HG03342 (cell line): ENCODE data around the gene SORCS2.

Experiments
- ATAC-seq: cut with Tn5 transposase; IDR thresholded peaks from one replicate; pipeline ENCODE4 v1.9.1; 2021; ENCODE audit warnings: mild to moderate bottlenecking, moderate library complexity; ENCODE audit not compliant: unreplicated experiment

The SORCS2 gene

DNA sequence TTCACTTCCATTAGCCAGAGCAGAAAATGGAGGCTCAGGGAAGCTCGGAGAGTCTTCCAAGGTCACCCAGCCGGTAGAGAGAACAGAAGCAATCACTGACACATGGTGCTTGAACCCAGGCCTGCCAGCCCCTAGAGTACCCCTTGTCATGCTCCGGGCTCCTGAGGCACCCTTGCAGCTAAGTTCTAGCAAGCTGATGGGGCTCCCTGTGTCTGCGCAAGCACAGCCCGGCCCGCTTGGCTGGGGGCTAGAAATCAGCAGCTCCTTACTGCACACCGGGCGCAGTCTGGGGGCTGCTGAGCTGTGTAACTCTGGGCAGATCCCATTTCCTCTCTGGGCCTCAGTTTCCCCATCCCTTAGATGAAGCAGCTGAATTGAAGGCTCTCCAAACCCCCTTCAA lies 344.5 kb downstream of the SORCS2 start:
- no peak for ATAC-seq

DNA sequence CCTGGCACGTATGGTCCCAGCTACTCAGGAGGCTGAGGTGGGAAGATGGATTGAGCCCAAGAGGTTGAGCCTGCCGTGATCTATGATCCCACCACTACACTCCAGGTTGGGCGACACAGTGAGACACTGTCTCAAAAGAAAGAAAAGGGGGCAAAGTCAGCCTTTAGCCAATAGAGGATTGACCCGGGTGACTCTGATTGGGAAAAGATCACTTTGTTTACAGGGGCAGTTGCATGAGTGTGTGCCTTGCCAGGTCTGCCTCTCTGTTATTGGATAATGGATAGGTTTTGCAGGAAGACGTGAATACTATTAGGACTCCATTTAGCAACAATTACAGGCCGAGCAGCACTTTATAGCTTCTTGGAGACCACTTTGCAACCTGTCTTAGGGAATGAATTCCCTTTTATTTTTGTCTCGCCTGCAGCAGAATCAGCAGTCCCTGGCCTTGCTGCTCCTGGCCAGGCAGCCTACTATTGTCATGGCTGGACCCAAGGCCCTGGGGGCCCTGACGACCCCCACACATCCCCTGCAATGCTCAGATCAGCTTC lies 345.6 kb downstream of the SORCS2 start:
- no peak for ATAC-seq

DNA sequence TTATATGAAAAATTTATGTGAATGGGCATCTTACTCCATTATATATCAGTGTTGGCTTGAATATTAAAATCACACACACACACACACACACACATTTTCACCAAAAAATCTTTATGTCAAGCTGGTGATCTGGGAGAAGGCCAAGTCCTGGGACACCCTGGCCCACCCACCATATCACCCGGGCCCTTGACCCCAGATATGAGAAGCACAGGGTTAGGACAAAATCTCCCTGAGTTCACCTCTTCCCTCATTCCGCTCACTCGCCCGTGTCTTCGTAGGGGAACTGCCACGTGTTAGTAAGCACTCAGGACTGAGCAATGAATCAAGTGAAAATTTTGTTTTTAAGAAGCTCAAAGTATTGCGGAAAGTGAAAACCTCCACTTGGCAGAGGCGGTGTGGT lies 346.2 kb downstream of the SORCS2 start:
- no peak for ATAC-seq

DNA sequence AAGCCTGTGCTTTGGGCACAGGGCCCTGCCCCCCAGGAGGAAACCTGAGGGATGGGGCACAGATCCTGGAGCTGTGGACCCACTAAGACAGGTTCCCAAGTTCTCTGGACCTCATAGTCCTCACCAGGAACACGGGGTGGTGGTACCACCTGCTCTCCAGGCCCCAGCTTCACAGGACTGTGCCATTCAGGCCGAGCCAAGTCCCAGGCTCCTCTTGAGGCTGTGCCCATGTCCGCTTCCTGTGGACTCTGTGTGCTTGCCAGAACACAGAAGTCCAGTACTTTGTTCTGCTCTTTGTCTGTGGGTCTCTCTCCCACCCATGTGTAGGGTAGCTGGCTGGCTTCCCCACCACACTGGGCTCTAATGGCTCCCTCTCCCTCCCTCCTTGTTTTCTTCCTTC lies 346.8 kb downstream of the SORCS2 start:
- ATAC-seq = no peak

DNA sequence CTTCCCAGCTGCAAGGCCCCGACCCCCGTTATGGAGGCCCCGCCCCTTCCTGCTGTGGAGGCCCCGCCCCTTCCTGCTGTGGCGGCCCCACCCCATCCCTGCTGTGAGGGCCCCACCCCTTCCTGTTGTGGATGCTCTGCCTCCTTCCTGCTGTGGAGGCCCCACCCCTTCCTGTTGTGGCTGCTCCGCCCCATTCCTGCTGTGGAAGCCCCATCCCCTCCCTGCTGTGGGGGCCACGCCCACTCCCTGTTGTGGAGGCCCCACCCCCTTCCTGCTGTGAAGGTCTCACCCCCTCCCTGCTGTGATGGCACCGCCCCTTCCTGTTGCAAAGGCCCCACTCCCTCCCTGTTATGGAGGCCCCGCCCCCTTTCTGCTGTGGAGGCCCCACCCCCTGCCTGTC lies 347.3 kb downstream of the SORCS2 start:
- ATAC-seq = no peak

DNA sequence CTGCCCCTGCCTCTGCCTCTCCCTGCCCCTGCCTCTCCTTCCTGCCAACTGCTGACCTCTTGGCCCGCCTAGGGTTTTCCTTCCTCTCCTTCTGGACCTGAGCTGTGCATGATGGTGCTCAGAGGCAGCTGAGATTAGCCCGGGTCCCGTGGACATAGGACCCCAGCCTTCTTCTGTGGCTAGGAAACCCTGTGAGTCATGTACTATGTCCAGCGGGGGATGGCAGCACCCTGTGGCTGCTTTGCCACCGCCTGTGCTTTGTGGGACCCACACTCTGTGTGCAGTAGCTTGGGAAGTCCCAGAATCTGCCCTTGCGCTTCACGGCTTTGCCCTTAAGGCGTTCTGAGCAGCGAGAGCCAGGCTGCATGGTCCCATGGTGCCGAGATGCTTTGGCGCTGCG lies 347.9 kb downstream of the SORCS2 start:
- no peak for ATAC-seq

DNA sequence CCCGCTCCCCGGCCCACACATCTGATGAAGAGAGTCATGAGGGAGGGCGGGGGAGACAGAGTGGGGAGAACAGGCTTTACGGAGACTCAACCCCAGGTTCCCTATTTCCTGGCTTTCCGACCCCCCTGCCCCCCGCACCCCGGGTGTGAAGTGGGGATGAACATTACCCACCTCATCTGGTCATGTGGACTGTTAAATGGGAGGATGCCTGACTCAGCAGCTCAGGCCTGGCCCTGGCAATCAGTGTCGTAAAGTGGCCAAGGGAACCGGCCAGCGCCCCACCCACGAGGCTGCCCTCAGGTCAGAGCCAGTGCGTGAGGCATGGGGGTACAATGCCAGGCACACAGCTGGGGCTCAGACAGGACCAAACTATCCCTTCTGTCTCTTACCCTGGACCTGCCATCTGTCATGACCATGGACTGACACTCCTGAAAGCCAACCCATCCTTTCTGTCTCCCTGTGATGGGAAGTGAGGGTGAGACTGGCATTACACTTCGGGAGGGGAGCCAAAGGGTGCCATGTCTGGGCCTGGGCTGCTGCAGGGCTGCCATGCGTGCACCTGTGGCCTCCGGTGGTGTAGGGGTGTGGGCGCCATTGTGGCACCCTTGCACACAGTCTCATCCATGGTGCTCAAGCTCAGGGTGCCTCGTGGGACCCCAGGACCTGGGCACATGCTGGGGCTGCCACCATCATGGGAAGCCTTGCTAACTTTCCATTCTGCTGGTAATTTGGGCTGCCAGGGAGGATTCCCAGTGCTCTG lies 348.5 kb downstream of the SORCS2 start:
- ATAC-seq = no peak

DNA sequence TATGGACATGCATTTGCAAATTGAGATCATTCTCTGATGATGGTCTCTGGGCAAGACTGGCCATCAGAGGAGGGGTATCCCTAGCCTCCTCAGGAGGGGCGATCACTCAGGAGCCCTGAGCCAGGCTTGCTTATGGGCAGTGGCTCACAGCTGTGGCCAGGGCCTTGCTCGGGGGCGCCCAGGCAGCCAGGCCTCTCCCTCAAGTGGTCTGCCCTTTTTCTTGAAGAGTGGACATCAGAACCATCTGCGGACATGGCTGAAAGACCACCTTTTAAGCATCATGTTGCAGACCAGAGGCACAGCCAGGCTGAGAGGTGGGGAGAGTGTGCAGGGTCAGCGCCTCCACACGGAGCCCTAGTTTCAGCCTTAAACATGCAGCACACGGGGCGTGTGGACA lies 349.1 kb downstream of the SORCS2 start:
- no peak for ATAC-seq

DNA sequence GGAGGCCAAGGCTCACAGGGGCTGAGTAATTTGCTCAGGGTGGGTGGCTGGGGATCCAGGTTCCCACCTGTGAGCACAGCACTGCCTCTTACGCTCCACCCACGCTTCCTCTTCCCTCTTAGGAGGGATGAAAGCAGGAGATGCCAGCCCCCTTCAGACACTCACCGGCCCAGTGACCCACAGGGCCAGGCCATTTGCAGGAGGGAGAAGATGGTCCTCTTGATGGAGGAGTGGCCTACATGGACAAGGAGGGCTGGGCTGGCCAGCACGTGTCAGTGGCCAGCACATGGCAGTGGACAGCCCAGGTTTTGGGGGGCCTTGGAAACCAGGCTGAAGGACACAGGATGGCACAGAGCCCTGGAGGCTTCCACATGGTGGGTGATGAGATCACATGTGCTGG lies 350.4 kb downstream of the SORCS2 start:
- no peak for ATAC-seq

DNA sequence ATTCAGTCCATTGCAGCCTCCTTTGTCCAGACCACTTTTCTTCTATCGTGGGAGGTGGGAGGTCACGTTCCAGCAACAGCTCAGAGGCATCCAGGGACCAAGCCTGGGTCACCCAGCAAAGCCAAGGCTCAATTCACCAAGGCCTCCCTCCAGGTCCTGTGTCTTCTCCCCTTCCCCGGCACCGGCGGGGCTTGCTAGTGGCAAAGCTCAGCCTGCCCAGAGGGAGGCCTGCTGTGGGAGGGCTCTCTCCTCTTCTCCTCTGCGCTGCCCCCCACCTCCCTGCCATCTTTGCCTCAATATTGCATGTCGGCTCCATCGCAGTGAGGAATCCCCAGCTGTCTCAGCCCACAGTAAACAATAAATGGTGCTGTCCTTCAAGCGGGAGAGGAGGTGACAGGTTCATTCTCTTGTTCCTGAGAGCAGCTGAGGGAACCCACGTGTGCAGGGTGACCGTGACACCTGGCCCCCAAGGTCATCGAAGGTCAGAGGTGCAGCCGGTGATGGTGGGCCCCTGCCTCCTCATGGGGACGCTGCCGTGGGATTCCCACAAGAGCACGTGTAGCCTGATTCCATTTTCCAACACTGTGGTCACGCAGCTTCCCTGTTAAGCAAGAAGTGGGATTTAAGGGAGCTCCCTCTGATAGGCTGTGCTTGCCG lies 353.9 kb downstream of the SORCS2 start:
- no peak for ATAC-seq

DNA sequence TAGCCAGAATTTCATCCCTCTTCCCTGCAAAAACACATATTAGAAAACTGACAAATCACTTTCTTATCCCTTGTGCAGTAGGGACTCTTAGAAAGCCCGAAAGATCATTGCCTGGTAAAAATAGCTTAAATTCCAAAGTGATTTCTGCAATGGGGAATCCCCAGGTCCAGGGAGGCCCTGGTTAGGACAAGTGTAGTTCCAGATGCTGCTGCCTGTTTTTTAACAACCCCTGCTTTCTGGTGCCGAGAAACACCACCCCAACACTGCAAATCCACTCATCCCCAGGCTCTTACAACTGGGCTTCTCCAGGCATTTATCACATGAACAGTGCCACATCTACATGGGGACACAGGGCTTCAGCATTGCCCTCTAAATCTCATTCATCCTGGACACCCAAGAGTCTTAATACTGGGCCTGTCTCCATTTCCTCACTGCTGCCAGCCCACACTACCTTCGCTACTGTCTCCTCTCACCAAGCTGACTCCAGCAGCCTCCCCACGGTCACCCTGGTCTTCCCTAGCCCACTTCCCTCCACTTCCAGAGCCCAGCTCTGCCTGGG lies 354.6 kb downstream of the SORCS2 start:
- no peak for ATAC-seq

DNA sequence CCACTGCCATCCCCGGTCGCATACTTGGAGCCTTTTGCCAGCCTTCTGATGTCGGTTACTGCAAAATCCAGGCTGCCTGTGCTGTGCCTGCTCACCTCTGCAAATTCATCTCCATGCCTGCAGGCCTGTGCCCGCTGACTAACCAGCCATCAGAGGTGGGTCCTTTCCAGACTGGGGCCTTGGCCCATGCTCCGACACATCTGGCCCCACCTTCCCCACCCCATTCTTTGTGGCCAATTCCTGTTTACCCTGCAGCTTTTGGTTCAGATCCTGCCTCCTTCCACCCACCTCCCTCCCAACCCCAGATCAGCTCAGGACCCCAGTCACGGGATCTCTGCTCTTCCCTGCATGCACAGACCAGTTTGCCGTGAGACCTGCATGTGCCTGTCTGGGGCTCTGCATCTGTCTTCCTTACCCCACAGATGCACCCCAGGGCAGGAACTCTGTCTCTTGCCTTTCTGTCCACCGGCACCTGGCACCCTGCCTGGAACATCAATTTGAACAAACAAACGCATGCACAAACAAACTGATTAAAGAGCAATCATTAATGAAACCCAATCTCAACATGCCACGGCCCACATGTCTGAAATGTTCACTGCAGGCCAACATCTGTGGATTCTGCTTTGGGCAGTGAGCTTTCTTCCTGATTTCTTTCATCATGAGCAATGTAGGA lies 355.2 kb downstream of the SORCS2 start:
- no peak for ATAC-seq

DNA sequence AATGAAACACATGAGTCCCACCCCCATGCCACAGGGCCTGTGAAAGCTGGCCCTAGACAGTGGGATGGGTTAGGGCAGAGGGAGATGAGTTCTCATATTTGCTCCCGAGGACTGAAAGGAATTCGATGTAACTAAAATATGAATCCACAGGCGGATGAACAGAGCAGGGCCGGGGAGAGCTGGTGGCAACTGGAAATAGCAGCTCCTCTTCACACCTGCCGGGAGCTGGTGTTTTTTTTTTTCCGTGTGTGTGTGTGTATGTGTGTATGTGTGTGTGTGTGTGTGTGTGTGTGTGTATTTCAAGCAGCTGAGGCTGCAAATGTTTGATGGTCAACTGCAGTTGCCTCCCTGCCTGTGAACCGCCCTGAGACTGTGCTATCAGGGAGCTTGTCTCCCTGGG lies 357.5 kb downstream of the SORCS2 start:
- no peak for ATAC-seq

DNA sequence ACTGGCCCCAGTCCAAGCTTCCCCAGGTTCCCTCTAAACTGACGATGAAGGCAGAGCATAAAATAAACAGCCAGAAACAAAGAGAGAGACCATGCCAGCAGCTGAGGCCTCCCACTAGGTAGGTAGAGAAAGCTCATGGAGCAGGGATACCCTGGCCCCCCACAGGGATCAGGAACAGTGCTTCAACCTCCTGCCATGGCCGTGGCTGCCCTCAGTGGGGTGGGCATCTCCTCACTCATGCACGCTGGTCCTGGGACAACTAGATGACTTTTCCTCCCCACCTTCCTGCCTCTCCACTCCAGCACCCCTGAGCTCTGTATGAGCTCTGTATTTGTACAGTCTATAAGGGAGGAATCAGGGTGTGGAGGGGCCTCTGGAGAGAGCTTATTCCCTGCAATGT lies 360.1 kb downstream of the SORCS2 start:
- ATAC-seq = no peak

DNA sequence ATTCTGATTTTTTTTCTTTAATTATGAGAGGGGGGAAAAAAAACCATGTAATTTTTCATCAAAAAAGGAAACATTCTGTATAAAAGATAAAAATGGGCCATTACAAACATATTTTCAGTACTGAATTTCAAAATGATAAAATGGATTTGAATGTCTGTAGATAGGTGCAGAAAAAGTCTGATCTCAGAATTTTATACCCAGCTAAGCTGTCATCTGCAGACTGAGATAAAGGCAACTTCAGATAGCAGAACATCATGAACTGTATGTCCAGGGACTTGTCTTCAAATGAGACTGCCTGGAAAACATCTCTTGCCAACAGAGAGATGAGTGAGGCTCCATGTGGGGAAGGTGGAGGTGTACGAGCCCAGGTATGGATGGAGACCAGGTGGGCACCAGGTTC lies 360.9 kb downstream of the SORCS2 start:
- ATAC-seq = no peak

DNA sequence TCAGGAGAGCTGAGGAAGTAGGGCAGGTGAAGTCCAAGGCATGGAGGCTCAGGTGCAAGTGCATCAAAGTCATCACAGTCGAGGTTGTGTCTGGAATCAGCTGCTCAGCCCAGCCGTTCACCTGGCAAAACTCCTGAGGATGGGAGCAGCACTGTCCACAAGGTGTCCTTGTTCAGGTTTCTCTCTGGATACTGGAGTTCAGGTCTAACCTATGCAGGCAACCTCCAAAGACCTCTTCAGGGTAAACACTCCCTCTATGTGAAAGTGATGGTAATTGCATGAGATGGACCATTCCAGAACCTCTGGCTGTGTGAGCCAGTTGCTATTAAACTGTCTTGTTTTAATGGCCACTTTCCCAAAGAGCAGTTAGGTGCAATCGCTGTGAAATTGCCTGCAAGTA lies 362.6 kb downstream of the SORCS2 start:
- ATAC-seq = no peak

DNA sequence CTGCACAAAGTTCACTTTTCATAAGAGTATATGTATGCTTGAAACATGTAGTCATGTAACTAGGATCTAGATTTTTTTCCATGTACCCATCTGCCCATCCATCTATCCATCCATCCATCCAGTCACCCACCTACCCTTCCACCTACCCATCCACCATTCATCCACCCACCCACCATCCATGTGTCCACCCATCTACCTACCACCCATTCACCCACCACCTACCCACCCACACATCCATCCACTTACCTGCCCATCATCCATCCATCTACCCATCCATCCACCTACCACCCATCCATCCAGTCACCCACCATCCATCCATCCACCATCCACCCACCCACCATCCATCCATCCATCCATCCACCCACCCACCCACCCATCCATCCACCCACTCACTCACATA lies 364.2 kb downstream of the SORCS2 start:
- no peak for ATAC-seq

DNA sequence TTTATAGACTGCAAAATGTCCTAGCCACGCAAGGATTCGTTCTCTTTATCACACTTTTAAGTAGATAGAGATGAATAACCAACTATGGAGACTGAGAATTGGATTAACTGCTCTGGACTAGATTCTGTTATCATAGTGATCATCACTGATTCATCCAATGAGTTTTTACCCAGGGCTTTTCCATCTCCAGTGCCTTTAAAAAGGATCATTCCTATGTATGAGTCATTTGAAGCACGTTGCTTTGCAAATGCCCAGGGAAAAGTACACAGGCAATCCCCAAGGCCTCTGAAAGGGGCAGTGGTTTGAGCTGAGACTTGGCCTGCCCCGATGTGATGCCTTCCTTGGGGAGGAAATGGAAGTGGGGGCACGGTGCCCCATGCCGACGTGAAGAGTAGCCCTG lies 365.1 kb downstream of the SORCS2 start:
- no peak for ATAC-seq

DNA sequence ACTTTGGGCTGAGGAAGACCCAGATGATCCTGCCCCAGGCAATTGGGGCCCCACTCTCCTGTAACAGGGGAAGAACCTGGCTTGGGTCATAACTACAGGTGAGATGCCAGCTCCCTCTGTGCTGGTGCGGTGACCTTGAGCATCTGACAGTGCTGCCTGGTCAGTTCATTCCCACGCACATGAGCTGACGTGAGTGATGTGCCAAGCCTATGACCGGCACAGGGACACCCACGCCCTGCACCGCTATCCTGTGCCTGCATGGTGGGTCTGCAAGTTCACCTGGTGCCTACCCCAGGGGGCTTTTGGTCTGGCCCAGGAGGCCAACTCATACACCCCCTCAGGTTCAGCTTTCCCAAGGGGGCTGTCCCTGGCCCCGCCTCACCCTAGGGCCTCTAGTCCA lies 366.1 kb downstream of the SORCS2 start:
- ATAC-seq = no peak

DNA sequence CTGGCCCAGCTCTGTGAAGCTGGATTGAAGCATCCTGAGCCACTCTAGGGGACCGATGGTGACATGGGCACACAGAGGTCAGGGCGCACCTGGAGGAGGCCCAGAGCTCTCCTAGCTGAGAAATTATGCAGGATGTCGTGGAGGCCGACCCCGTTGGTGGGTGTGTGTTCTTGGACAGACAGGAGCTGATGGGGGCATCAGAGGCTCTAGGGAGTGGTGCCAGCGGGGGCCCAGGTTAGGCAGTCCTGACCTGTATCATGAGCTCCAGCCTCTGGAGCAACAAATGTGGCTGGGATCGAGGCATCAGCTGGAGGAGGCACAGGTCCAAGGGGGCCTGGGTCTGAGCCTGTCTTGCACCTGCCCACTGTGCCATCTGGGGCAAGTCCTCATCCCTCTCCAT lies 367.0 kb downstream of the SORCS2 start:
- ATAC-seq = no peak

DNA sequence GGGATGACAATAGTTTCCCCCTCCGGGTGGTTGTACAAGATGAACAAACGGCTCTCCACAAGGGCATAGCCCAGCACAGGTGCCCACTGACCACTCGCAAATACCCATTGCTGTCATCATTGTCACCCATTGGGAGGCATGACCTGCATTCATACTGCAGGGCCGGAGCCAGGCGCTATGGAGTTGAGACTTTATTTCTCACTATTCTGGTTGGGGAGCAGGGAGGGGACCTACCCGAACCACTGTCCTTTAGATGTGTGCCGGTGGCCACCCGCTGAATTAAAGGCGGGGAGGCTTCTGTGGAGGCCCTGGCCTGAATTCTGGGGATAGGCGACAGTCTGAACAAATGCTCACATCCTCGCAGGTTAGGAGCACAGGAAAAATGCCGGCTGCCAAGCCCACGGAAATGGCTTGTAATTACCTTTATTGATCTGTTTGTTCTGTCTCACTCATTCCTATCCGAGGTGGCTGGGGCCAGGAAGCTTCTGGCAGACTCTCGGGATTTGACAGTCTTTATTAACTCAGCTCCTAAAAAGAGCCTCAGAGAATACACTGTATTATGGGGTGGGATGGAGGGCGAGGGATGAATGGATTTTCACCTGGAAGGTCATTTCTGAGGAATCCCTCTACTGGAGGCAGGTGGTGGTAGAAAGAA lies 367.5 kb downstream of the SORCS2 start:
- no peak for ATAC-seq
